GM12865 (cell line): ENCODE results near the gene PRKD2.

Experiments
- DNase-seq: peaks from one replicate; pipeline ENCODE4 v3.0.0; 2010; ENCODE audit warnings: low read depth
- H3K4me3 ChIP-seq: 2 replicates; pipeline ENCODE4 v1.5.1; 2011; ENCODE audit warnings: mild to moderate bottlenecking, low read depth, low read length, control low read depth
- TF ChIP-seq, protein P1 (sequence below): IDR thresholded peaks from 2 replicates; pipeline ENCODE4 v1.5.1; 2011; ENCODE audit warnings: low read length, control low read depth, low read depth, inconsistent platforms; ENCODE audit not compliant: insufficient read depth; ENCODE audit errors: missing control alignments

PRKD2 gene

DNA sequence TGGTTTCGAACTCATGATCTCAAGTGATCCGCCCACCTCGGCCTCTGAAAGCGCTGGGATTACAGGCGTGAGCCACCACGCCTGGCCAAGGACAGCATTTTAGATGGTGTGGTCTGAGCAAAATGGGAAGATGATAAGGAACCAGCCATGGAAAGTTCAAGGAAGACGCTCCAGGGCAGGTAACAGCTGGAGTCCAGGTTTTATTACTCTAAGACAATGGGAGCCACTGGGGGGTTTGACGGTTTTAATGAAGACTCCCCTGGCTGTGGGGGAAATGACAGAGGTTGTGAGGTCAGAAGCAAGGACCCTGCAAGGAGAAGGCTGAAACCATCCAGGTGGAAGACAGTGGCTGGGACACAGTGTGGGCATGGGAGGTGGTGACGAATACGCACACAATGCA, 20.9 kb downstream of the PRKD2 start:
- DNase-seq = no peak
- TF ChIP-seq, protein P1, sequence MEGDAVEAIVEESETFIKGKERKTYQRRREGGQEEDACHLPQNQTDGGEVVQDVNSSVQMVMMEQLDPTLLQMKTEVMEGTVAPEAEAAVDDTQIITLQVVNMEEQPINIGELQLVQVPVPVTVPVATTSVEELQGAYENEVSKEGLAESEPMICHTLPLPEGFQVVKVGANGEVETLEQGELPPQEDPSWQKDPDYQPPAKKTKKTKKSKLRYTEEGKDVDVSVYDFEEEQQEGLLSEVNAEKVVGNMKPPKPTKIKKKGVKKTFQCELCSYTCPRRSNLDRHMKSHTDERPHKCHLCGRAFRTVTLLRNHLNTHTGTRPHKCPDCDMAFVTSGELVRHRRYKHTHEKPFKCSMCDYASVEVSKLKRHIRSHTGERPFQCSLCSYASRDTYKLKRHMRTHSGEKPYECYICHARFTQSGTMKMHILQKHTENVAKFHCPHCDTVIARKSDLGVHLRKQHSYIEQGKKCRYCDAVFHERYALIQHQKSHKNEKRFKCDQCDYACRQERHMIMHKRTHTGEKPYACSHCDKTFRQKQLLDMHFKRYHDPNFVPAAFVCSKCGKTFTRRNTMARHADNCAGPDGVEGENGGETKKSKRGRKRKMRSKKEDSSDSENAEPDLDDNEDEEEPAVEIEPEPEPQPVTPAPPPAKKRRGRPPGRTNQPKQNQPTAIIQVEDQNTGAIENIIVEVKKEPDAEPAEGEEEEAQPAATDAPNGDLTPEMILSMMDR = no peak
- H3K4me3 ChIP-seq = no peak overlapping the region

DNA sequence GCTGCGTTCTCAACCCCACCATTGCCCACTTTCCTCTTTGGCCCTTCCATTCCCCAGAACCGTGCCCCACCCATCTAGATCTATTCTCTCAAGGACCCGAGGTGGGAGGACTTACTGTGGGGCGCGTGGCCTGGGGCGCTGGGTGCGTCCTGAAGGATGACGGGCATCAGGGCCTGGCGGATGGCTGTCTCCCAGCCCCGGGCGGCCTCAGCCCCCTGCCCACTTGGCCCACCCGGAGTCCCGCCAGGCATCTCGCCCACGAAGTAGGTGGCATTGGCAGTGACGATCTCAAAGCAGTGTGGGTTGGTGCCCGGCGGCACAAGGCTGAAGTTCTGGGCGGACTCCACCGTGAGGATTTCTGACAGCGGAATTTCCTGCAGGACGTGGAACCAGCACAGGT, 23.2 kb downstream of the PRKD2 start:
- TF ChIP-seq, protein P1 = no peak
- no peak for DNase-seq
- H3K4me3 ChIP-seq = no peak overlapping the region

DNA sequence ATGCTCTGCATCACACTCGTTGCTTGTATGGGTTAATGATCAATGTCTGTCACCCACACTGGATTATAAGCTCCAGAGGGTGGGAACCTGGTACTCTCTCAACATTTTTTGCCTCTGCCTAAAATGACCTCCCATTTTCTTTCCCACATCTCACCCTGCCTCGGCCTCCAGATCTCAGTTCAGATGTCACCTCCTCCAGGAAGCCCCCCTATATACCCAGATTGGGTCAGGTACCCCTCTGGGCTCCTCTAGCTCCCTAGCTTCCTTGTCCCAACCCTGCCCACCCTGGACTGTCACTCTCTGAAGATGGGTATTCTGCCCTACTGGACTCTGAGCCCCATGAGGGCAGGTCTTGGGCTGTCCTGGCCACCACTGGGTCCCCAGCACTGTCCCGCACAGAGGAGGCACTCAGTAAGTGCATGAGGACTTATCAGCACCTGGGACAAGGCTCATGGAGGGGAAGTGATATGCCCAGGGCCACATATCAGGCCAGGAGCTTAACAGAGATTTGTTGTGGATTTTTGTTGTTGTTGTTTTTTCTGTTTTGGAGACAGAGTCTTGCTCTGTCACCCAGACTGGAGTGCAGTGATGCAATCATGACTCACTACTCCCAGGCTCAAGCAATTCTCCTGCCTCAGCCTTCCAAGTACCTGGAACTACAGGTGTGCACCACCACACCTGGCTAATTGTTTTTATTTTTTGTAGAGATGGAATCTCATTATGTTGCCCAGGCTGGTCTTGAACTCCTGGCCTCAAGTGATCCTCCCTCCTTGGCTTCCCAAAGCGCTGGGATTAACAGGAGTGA, 23.8 kb downstream of the PRKD2 start:
- DNase-seq = no peak
- no peak overlapping the region for H3K4me3 ChIP-seq
- TF ChIP-seq, protein P1 = no peak

DNA sequence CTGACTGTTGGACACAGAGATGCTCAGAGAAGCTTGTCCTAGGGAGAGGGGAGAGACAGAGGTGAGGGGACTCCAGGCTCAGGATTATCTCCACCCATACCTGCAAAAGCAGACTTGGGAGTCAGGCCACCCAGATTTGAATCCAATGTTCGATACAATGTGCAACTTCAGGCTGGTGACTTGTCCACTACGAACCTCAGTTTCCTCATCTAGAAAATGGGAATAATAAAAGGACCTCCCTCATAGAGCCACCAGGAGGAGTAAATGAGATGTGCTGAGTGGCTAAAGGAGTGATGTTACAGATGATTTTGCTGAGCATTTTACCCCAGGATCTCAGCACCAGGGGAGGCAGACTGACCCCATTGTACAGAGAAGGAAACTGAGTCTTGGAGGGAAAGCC, 25.0 kb downstream of the PRKD2 start:
- H3K4me3 ChIP-seq = no peak overlapping the region
- DNase-seq = no peak
- TF ChIP-seq, protein P1 = no peak

DNA sequence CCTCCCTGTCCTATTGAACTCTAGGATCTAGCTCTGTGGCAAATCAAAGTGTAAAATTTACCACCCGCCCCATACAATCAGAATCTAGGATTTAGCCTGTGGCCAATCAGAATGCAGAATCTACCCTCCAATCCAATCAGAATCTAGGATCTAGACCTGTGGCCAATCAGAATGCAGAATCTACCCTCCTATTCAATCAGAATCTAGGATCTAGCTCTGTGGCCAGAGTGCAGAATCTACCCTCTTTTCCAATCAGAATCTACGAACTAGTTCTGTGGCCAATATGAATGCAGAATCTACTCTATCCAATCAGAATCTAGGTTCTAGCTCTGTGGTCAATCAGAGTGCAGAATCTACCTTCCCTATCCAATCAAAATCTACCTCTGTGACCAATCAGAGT, 25.8 kb downstream of the PRKD2 start:
- DNase-seq = no peak
- TF ChIP-seq, protein P1 = no peak

DNA sequence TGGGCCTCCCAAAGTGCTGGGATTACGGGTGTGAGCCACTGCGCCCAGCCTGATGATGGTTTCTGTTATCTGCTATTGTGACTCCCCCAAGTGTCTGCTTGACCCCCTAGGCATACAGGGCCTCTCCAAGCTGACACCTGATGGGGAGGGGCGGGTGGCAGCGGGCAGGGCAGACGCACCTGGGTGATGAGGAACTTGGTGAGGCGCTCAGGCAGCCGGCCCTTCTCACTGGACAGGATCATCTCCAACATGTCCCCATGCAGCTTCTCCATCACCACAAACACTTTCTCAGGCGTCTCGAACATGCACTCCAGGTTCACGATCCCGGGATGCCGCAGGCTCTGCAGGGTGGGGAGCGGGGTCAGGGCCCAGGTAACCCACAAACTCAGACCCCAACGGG, 27.6 kb downstream of the PRKD2 start:
- TF ChIP-seq, protein P1 = no peak
- H3K4me3 ChIP-seq = no peak overlapping the region
- DNase-seq = no peak

More for the DNA sequence above, 25.8 kb downstream of the PRKD2 start:
- H3K4me3 ChIP-seq = no peak overlapping the region
